H1 (cell line): ENCODE measurements around the gene KLF2. TPM values are rescaled to one million over a fixed set of nuclear protein-coding genes. Genes with fewer than 3 reads are reported as not detected.

Experiments
- CTCF ChIA-PET: fragments of 300-600 bp; sonication (Branson Sonifier 250); formaldehyde crosslinking; loops from one replicate; lab custom pipeline; 2021; ENCODE audit not compliant: partially characterized antibody; lab: Charles Lee
- POLR2A ChIA-PET: fragments of 300-600 bp; sonication (Branson Sonifier 250); formaldehyde crosslinking; loops from one replicate; lab custom pipeline; 2021; ENCODE audit warnings: inconsistent platforms; ENCODE audit not compliant: partially characterized antibody; lab: Charles Lee
- DNase-seq, 2 experiments: peaks; one replicate each; pipeline versions ENCODE4 v3.0.0 to v3.0.0-alpha.2; 2010 to 2022; ENCODE audit warnings: low spot score in 2 of 2, low read depth in 1 of 2, mixed read lengths in 1 of 2
- FAIRE-seq: peaks from 2 replicates; lab custom pipeline; 2011; peaks lifted over from hg19 to GRCh38; lab: Jason Lieb, UNC
- H2AFZ ChIP-seq: 2 replicates; pipeline ENCODE4 v1.8.1; 2012; ENCODE audit warnings: low read length, inconsistent platforms
- H2AK5ac ChIP-seq: 2 replicates; pipeline ENCODE4 v1.6.1; 2013; ENCODE audit warnings: low read depth, low read length
- H2BK120ac ChIP-seq: replicated peaks from 2 replicates; pipeline ENCODE3; 2013; ENCODE audit warnings: low read depth, low read length, inconsistent platforms
- H2BK12ac ChIP-seq: 2 replicates; pipeline ENCODE4 v1.6.1; 2013; ENCODE audit warnings: low read depth, low read length
- H2BK15ac ChIP-seq: 2 replicates; pipeline ENCODE4 v1.6.1; 2013; ENCODE audit warnings: low read length
- H2BK20ac ChIP-seq: 2 replicates; pipeline ENCODE4 v1.6.1; 2013; ENCODE audit warnings: low read length
- H2BK5ac ChIP-seq: 2 replicates; pipeline ENCODE4 v1.6.1; 2013; ENCODE audit warnings: low read depth, low read length
- H3K14ac ChIP-seq: 2 replicates; pipeline ENCODE4 v1.6.1; 2013; ENCODE audit warnings: inconsistent platforms; ENCODE audit not compliant: insufficient read length
- H3K18ac ChIP-seq: 2 replicates; pipeline ENCODE4 v1.6.1; 2013; ENCODE audit warnings: low read length; ENCODE audit errors: extremely low read depth
- H3K23ac ChIP-seq: 2 replicates; pipeline ENCODE4 v1.6.1; 2013; ENCODE audit warnings: inconsistent platforms; ENCODE audit not compliant: insufficient read length
- H3K23me2 ChIP-seq: 2 replicates; pipeline ENCODE4 v1.6.1; 2013; ENCODE audit warnings: low read depth, low read length
- H3K27ac ChIP-seq: 2 replicates; pipeline ENCODE4 v1.6.1; 2011; ENCODE audit warnings: low read depth, low read length, inconsistent platforms
- H3K27me3 ChIP-seq, 4 experiments: replicated peaks in 1 of 4; 1 replicate in 1 of 4; 2 replicates in 3 of 4; pipeline versions ENCODE4 v1.6.1 to v1.8.1; 2011 to 2013; ENCODE audit warnings: low read length in 3 of 4, mild to moderate bottlenecking in 3 of 4, inconsistent platforms in 2 of 4, mixed read lengths in 2 of 4, moderate library complexity in 1 of 4; ENCODE audit not compliant: control insufficient read depth in 3 of 4, insufficient read depth in 3 of 4; ENCODE audit errors: extremely low read depth in 1 of 4
- H3K36me3 ChIP-seq, 4 experiments: 2 replicates each; pipeline versions ENCODE4 v1.6.1 to v1.8.1; 2011 to 2013; ENCODE audit warnings: mild to moderate bottlenecking in 4 of 4, low read length in 3 of 4, moderate library complexity in 2 of 4, control low read depth in 1 of 4, inconsistent platforms in 1 of 4; ENCODE audit not compliant: insufficient read depth in 4 of 4, control insufficient read depth in 2 of 4
- H3K4ac ChIP-seq: replicated peaks from 2 replicates; pipeline ENCODE3; 2013; ENCODE audit warnings: low read length, low read depth, mixed read lengths, inconsistent platforms; ENCODE audit not compliant: insufficient read length
- H3K4me1 ChIP-seq, 4 experiments: replicated peaks in 1 of 4; 1 replicate in 1 of 4; 2 replicates in 3 of 4; pipeline versions ENCODE4 v1.6.1 to v1.8.1; 2011 to 2013; ENCODE audit warnings: low read length in 3 of 4, inconsistent platforms in 2 of 4, mixed read lengths in 1 of 4; ENCODE audit not compliant: insufficient read depth in 4 of 4, control insufficient read depth in 3 of 4
- H3K4me2 ChIP-seq, 2 experiments: 2 replicates each; pipeline versions ENCODE4 v1.6.1 to v1.8.1; 2011 to 2013; ENCODE audit warnings: low read depth in 2 of 2, low read length in 2 of 2, control low read depth in 1 of 2, inconsistent platforms in 1 of 2, mild to moderate bottlenecking in 1 of 2; ENCODE audit not compliant: insufficient read depth in 1 of 2
- H3K4me3 ChIP-seq, 4 experiments: fragments of 200-600, 300-600 bp in 1 of 4; sonication (generic), shearing (Covaris generic), sonication (Bioruptor Twin) in 1 of 4; 2 replicates each; pipeline versions ENCODE4 v1.5.1 to v1.8.1; 2011 to 2016; ENCODE audit warnings: low read length in 4 of 4, low read depth in 3 of 4, control low read depth in 2 of 4, inconsistent platforms in 2 of 4, mild to moderate bottlenecking in 2 of 4, mixed read lengths in 1 of 4, moderate library complexity in 1 of 4; ENCODE audit not compliant: insufficient read depth in 2 of 4; ENCODE audit errors: extremely low read depth in 1 of 4
- H3K56ac ChIP-seq: replicated peaks from 2 replicates; pipeline ENCODE3; 2013; ENCODE audit warnings: low read depth, mild to moderate bottlenecking, mixed read lengths, low read length, inconsistent platforms; ENCODE audit not compliant: insufficient read length
- H3K79me1 ChIP-seq: 2 replicates; pipeline ENCODE4 v1.6.1; 2013; ENCODE audit warnings: low read depth, low read length, control low read depth
- H3K79me2 ChIP-seq, 2 experiments: 2 replicates each; pipeline versions ENCODE4 v1.6.1 to v1.8.1; 2012 to 2013; ENCODE audit warnings: low read length in 2 of 2, mild to moderate bottlenecking in 2 of 2, inconsistent platforms in 1 of 2; ENCODE audit not compliant: insufficient read depth in 2 of 2, control insufficient read depth in 1 of 2
- H3K9ac ChIP-seq, 4 experiments: replicated peaks in 1 of 4; 1 replicate in 1 of 4; 2 replicates in 3 of 4; pipeline versions ENCODE4 v1.6.1 to v1.8.1; 2011 to 2013; ENCODE audit warnings: low read depth in 3 of 4, low read length in 3 of 4, control low read depth in 2 of 4, mild to moderate bottlenecking in 2 of 4, moderate library complexity in 2 of 4, inconsistent platforms in 1 of 4; ENCODE audit errors: extremely low read depth in 1 of 4
- H3K9me3 ChIP-seq, 2 experiments: 2 replicates each; pipeline versions ENCODE4 v1.6.1 to v1.8.1; 2012 to 2013; ENCODE audit warnings: mild to moderate bottlenecking in 2 of 2, moderate library complexity in 2 of 2, control low read depth in 1 of 2, inconsistent platforms in 1 of 2, low read depth in 1 of 2, low read length in 1 of 2, mixed read lengths in 1 of 2; ENCODE audit not compliant: insufficient read depth in 2 of 2
- H4K20me1 ChIP-seq, 2 experiments: replicated peaks in 1 of 2; 2 replicates each; pipeline versions ENCODE3 to v1.8.1; 2011 to 2013; ENCODE audit warnings: inconsistent platforms in 2 of 2, low read length in 2 of 2, mild to moderate bottlenecking in 1 of 2; ENCODE audit not compliant: insufficient read depth in 2 of 2, control insufficient read depth in 1 of 2
- H4K5ac ChIP-seq: 2 replicates; pipeline ENCODE4 v1.6.1; 2013; ENCODE audit warnings: low read length, low read depth, mixed read lengths, inconsistent platforms; ENCODE audit not compliant: insufficient read length
- H4K8ac ChIP-seq: 2 replicates; pipeline ENCODE4 v1.8.0; 2013; ENCODE audit warnings: mild to moderate bottlenecking, moderate library complexity, low read length, inconsistent platforms; ENCODE audit not compliant: insufficient read depth; ENCODE audit errors: extremely low read depth
- H4K91ac ChIP-seq: replicated peaks from 2 replicates; pipeline ENCODE3; 2013; ENCODE audit warnings: low read length, mixed read lengths, inconsistent platforms; ENCODE audit not compliant: insufficient read length
- CEBPB ChIP-seq: IDR thresholded peaks from 2 replicates; pipeline ENCODE4 v1.6.1; 2012; ENCODE audit warnings: low read depth, low read length
- CREB1 ChIP-seq: IDR thresholded peaks from 2 replicates; pipeline ENCODE4 v1.6.1; 2012; ENCODE audit warnings: inconsistent platforms
- HDAC6 ChIP-seq: IDR thresholded peaks from one replicate; pipeline ENCODE4 v1.7.1; 2012; ENCODE audit warnings: low read depth, mild to moderate bottlenecking, inconsistent platforms, low read length, moderate library complexity
- SRF ChIP-seq: IDR thresholded peaks from 2 replicates; pipeline ENCODE4 v1.6.1; 2011; ENCODE audit warnings: mild to moderate bottlenecking, low read depth, low read length, moderate library complexity
- TAF1 ChIP-seq: IDR thresholded peaks from 2 replicates; pipeline ENCODE4 v1.6.1; 2011; ENCODE audit warnings: mild to moderate bottlenecking, low read depth, low read length
- YY1 ChIP-seq: IDR thresholded peaks from 2 replicates; pipeline ENCODE4 v1.6.1; 2011; ENCODE audit warnings: low read depth, mild to moderate bottlenecking, low read length
- ZNF274 ChIP-seq: IDR thresholded peaks from 2 replicates; pipeline ENCODE4 v1.7.0; 2012; ENCODE audit warnings: low read length, borderline replicate concordance; ENCODE audit errors: extremely low read depth
- WGBS, 2 experiments: shearing (Covaris generic) in 1 of 2; methylation state at CpG; one replicate each; pipeline versions ENCODE4 v1.1.6 to v1.1.7; 2013 to 2015; ENCODE audit warnings: low lambda C conversion rate in 2 of 2, mixed read lengths in 2 of 2, inconsistent platforms in 1 of 2, low coverage in 1 of 2, missing lambda C conversion rate in 1 of 2; ENCODE audit not compliant: insufficient replicate concordance in 2 of 2, insufficient coverage in 1 of 2, insufficient read length in 1 of 2; ENCODE audit errors: extremely low coverage in 1 of 2, missing lambda C conversion rate in 1 of 2; 5-methylcytosine and 5-hydroxymethylcytosine counted together
- polyA plus RNA-seq, 7 experiments: library from polyadenylated mRNA; depleted of rRNA in 3 of 7; stranded (reverse) in 5 of 7; unstranded in 2 of 7; fragments of >200 nt in 5 of 7; fragments of 200-250 nt in 2 of 7; gene quantifications; 1 replicate in 5 of 7; 2 replicates in 1 of 7; 4 replicates in 1 of 7; pipeline versions ENCODE4 v1.2.1 to v1.2.3, GENCODE V29; 2011 to 2013; ENCODE audit warnings: missing spikeins in 2 of 7, mixed read lengths in 2 of 7
- total RNA-seq: library from RNA; stranded (reverse); fragmentation: NEBNext Ultra II Directional; extraction: Animal tissue kit (Norgen Biotek cat#: 25700); gene quantifications from 2 replicates; pipeline ENCODE4 v1.2.1, GENCODE V29; 2021

The KLF2 gene
- total and polyA plus RNA-seq, 2 of the 8 experiments (the other 6 are each of a cell fraction or from before 2014, with no cell fraction given), result 0.19 to 0.33 TPM

- Histone ChIP-seq H2AK5ac (no peak overlapping the region), H2BK20ac (no peak overlapping the region), H3K79me1 (no peaks in the 10 kb centered on the region), H3K36me3 (no peaks in the 10 kb centered on the region)
- POLR2A ChIA-PET, result interaction anchor here (0.6 to 0.8 kb wide), 2 partner anchors 13 to 263 kb away, joined by 3 read pairs; no protein-coding TSS in a partner anchor
- CTCF ChIA-PET, result interaction anchor here (0.8 to 1.1 kb wide), 3 partner anchors 12 to 46 kb away, joined by 3 to 4 read pairs (median 3); no protein-coding TSS in a partner anchor
- TF ChIP-seq YY1, result no peak
- TF ChIP-seq ZNF274, result no peak
- TF ChIP-seq SRF, result no peak
- TF ChIP-seq TAF1, result no peak
- no peak for TF ChIP-seq CEBPB
- TF ChIP-seq HDAC6, result no peak
- no peak for TF ChIP-seq CREB1
- TF ChIP-seq, all 59 proteins: peak for 0
- Histone ChIP-seq H3K9me3 (no peaks in the 10 kb centered on the region), H3K4me2 (no peak overlapping the region), H3K23ac (no peak overlapping the region), H3K56ac (no peak overlapping the region), H2BK5ac (no peak overlapping the region), H4K5ac (no peak overlapping the region), H3K18ac (no peak overlapping the region), H3K4me3 (no peak overlapping the region), H4K20me1 (no peaks in the 10 kb centered on the region), H3K9ac (no peak overlapping the region), H3K27ac (no peak overlapping the region), H2BK120ac (no peak overlapping the region), H3K27me3 (no peaks in the 10 kb centered on the region; a peak in 2 of 7 replicates), H2AFZ (no peak overlapping the region), H2BK15ac (no peak overlapping the region), H3K79me2 (no peaks in the 10 kb centered on the region), H3K4ac (no peak overlapping the region), H3K14ac (no peak overlapping the region), H3K23me2 (no peaks in the 10 kb centered on the region), H4K8ac (no peak overlapping the region), H2BK12ac (no peak overlapping the region), H3K4me1 (peaks cover 0 to 6% (median 5%) of the 10 kb centered on the region in 4 experiments; a peak in 4 of 7 replicates), H4K91ac (no peak overlapping the region)
- FAIRE-seq (no peak), DNase-seq (no peak)
- 94% methylated on average over 3 of the region's 3 CpGs; no CpG with 5 or more reads in 1 of the 2 experiments for WGBS, 2 experiments
Observed at GRCh38 chr19:16340654-16341053, 16.0 kb downstream of the KLF2 start.
